MM.1S (cell line): ENCODE data around the gene GCM1.

Source experiments
- EZH2 ChIP-seq: fragments of 300-600 bp; sonication (generic); optimal IDR thresholded peaks from 2 replicates; pipeline ENCODE3; 2017; ENCODE audit warnings: low read depth, mild to moderate bottlenecking, antibody characterized with exemption, low read length, mixed read lengths
- TF ChIP-seq, protein P1 (sequence below): fragments of 300-600 bp; sonication (generic); IDR thresholded peaks from 2 replicates; pipeline ENCODE4 v1.5.1; 2016; ENCODE audit warnings: antibody characterized with exemption, low read length, mixed read lengths

GRCh38 chr6:53189554-53189953, 40.9 kb upstream of the GCM1 start:
- TF ChIP-seq, protein P1, sequence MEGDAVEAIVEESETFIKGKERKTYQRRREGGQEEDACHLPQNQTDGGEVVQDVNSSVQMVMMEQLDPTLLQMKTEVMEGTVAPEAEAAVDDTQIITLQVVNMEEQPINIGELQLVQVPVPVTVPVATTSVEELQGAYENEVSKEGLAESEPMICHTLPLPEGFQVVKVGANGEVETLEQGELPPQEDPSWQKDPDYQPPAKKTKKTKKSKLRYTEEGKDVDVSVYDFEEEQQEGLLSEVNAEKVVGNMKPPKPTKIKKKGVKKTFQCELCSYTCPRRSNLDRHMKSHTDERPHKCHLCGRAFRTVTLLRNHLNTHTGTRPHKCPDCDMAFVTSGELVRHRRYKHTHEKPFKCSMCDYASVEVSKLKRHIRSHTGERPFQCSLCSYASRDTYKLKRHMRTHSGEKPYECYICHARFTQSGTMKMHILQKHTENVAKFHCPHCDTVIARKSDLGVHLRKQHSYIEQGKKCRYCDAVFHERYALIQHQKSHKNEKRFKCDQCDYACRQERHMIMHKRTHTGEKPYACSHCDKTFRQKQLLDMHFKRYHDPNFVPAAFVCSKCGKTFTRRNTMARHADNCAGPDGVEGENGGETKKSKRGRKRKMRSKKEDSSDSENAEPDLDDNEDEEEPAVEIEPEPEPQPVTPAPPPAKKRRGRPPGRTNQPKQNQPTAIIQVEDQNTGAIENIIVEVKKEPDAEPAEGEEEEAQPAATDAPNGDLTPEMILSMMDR = no peak
- no peak for TF ChIP-seq EZH2
